Measurements from ENCODE around the gene SLC6A5.
A peak's percentile ranks its signal among the peaks of the same experiment; 100 is the strongest.

The SLC6A5 gene

GRCh38 chr11:20604864-20605601 is 5.6 kb downstream of the SLC6A5 start:
- no peak overlapping the region for H3K4me3 ChIP-seq (ENCODE audit: low read depth, low read length)
- no peak for TF ChIP-seq CTCF (IDR thresholded peaks at IDR 0.05; ENCODE audit: low read depth, low read length)

- TF ChIP-seq CTCF (IDR thresholded peaks at IDR 0.05; ENCODE audit: low read depth, low read length): no peak
- H3K4me3 ChIP-seq (ENCODE audit: low read depth, low read length): no peak overlapping the region
Measured at GRCh38 chr11:20605602-20606091, 6.2 kb downstream of the SLC6A5 start.

- no peak for TF ChIP-seq CTCF (IDR thresholded peaks at IDR 0.05; ENCODE audit: low read depth, low read length)
- H3K4me3 ChIP-seq (ENCODE audit: low read depth, low read length): no peak overlapping the region
Measured at GRCh38 chr11:20608934-20609333, 9.5 kb downstream of the SLC6A5 start.

GRCh38 chr11:20609727-20610707 is 10.6 kb downstream of the SLC6A5 start:
- H3K4me3 ChIP-seq (ENCODE audit: low read depth, low read length): no peak overlapping the region
- peak; percentile 99 for TF ChIP-seq CTCF (IDR thresholded peaks at IDR 0.05; ENCODE audit: low read depth, low read length)

GRCh38 chr11:20610825-20611224 is 11.4 kb downstream of the SLC6A5 start:
- no peak overlapping the region for H3K4me3 ChIP-seq (ENCODE audit: low read depth, low read length)
- TF ChIP-seq CTCF (IDR thresholded peaks at IDR 0.05; ENCODE audit: low read depth, low read length): no peak

- no peak for TF ChIP-seq CTCF (IDR thresholded peaks at IDR 0.05; ENCODE audit: low read depth, low read length)
- H3K4me3 ChIP-seq (ENCODE audit: low read depth, low read length): no peak overlapping the region
Measured at GRCh38 chr11:20611445-20611844, 12.0 kb downstream of the SLC6A5 start.

All from WI38 (cell line).